Measurements from ENCODE around the gene PRUNE2. TPM values are rescaled to one million over a fixed set of nuclear protein-coding genes. Genes with fewer than 3 reads are reported as not detected.

Gene PRUNE2
- total and polyA plus RNA-seq, 2 of the 8 experiments (the other 6 are each of a cell fraction or from before 2014, with no cell fraction given): 5.5 to 13.3 TPM

GRCh38 chr9:76720245-76720644 is 185.7 kb downstream of the PRUNE2 start:
- H3K14ac ChIP-seq (ENCODE audit: insufficient read length): no peak overlapping the region
- no peaks in the 10 kb centered on the region for H3K23me2 ChIP-seq (ENCODE audit: low read depth, low read length)
- H3K56ac ChIP-seq (replicated peaks; ENCODE audit: insufficient read length, low read depth, low read length): no peak overlapping the region
- DNase-seq (ENCODE audit: low read depth in 1 of 2, low spot score in 2 of 2) (no peak), FAIRE-seq (no peak)
- no peaks in the 10 kb centered on the region for H3K36me3 ChIP-seq (ENCODE audit: control insufficient read depth in 2 of 4, insufficient read depth in 4 of 4, low read length in 3 of 4)
- H3K4me1 ChIP-seq (replicated peaks in 1 of 4; ENCODE audit: control insufficient read depth in 3 of 4, insufficient read depth in 4 of 4, low read length in 3 of 4): no peaks in the 10 kb centered on the region
- H4K5ac ChIP-seq (ENCODE audit: insufficient read length, low read depth, low read length): no peak overlapping the region
- no peak overlapping the region for H3K4me3 ChIP-seq (ENCODE audit: extremely low read depth in 1 of 4, insufficient read depth in 2 of 4, low read depth in 3 of 4, low read length in 4 of 4)
- 86% methylated on average over 3 of the region's 3 CpGs; no CpG with 5 or more reads in 1 of the 2 experiments for WGBS, 2 experiments (ENCODE audit: extremely low coverage in 1 of 2, insufficient coverage in 1 of 2, insufficient read length in 1 of 2, insufficient replicate concordance in 2 of 2, low coverage in 1 of 2, low lambda C conversion rate in 2 of 2, missing lambda C conversion rate in 1 of 2)
- no peak overlapping the region for H2BK5ac ChIP-seq (ENCODE audit: low read depth, low read length)
- H3K79me1 ChIP-seq (ENCODE audit: low read depth, low read length): no peaks in the 10 kb centered on the region
- H3K27ac ChIP-seq (ENCODE audit: low read depth, low read length): no peak overlapping the region
- H3K9me3 ChIP-seq (ENCODE audit: insufficient read depth in 2 of 2, low read depth in 1 of 2, low read length in 1 of 2): no peaks in the 10 kb centered on the region
- no peak overlapping the region for H3K4ac ChIP-seq (replicated peaks; ENCODE audit: insufficient read length, low read depth, low read length)
- no peak overlapping the region for H3K4me2 ChIP-seq (ENCODE audit: insufficient read depth in 1 of 2, low read depth in 2 of 2, low read length in 2 of 2)
- H3K9ac ChIP-seq (replicated peaks in 1 of 4; ENCODE audit: extremely low read depth in 1 of 4, low read depth in 3 of 4, low read length in 3 of 4): no peak overlapping the region
- no peak overlapping the region for H2BK20ac ChIP-seq (ENCODE audit: low read length)
- H2BK12ac ChIP-seq (ENCODE audit: low read depth, low read length): no peak overlapping the region
- no peak overlapping the region for H4K8ac ChIP-seq (ENCODE audit: extremely low read depth, insufficient read depth, low read length)
- no peak overlapping the region for H3K23ac ChIP-seq (ENCODE audit: insufficient read length)
- no peaks in the 10 kb centered on the region for H3K79me2 ChIP-seq (ENCODE audit: control insufficient read depth in 1 of 2, insufficient read depth in 2 of 2, low read length in 2 of 2)
- ChIA-PET POLR2A (ENCODE audit: partially characterized antibody) (interaction anchor here (0.6 kb wide), 1 partner anchor 126 kb away, joined by 3 read pairs; no protein-coding TSS in a partner anchor), CTCF (ENCODE audit: partially characterized antibody) (interaction anchor here (0.9 to 1.6 kb wide), 2 partner anchors 30 to 280 kb away, joined by 4 to 5 read pairs; no protein-coding TSS in a partner anchor)
- no peak overlapping the region for H2AFZ ChIP-seq (ENCODE audit: low read length)
- no peak overlapping the region for H2BK15ac ChIP-seq (ENCODE audit: low read length)
- no peak overlapping the region for H2AK5ac ChIP-seq (ENCODE audit: low read depth, low read length)
- H2BK120ac ChIP-seq (replicated peaks; ENCODE audit: low read depth, low read length): no peak overlapping the region
- H4K91ac ChIP-seq (replicated peaks; ENCODE audit: insufficient read length, low read length): no peak overlapping the region
- no peaks in the 10 kb centered on the region for H4K20me1 ChIP-seq (replicated peaks in 1 of 2; ENCODE audit: control insufficient read depth in 1 of 2, insufficient read depth in 2 of 2, low read length in 2 of 2)
- no peak overlapping the region for H3K18ac ChIP-seq (ENCODE audit: extremely low read depth, low read length)
- no peaks in the 10 kb centered on the region for H3K27me3 ChIP-seq (replicated peaks in 1 of 4; ENCODE audit: control insufficient read depth in 3 of 4, extremely low read depth in 1 of 4, insufficient read depth in 3 of 4, low read length in 3 of 4)
- no peak for TF ChIP-seq SIX5 (IDR thresholded peaks at IDR 0.05; ENCODE audit: low read depth, low read length)
- TF ChIP-seq POU5F1 (IDR thresholded peaks at IDR 0.05; ENCODE audit: low read depth, low read length): no peak
- TF ChIP-seq RXRA (IDR thresholded peaks at IDR 0.05; ENCODE audit: insufficient read depth, low read depth, low read length): no peak
- TF ChIP-seq TBP (IDR thresholded peaks at IDR 0.05; ENCODE audit: low read depth, low read length): no peak
- no peak for TF ChIP-seq RNF2 (IDR thresholded peaks at IDR 0.05; ENCODE audit: borderline replicate concordance, low read depth, low read length, missing control alignments, poor library complexity, severe bottlenecking)
- TF ChIP-seq, protein P1, sequence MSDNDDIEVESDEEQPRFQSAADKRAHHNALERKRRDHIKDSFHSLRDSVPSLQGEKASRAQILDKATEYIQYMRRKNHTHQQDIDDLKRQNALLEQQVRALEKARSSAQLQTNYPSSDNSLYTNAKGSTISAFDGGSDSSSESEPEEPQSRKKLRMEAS (IDR thresholded peaks at IDR 0.05): no peak
- no peak for TF ChIP-seq HDAC6 (IDR thresholded peaks at IDR 0.05; ENCODE audit: low read depth, low read length)
- no peak for TF ChIP-seq SP1 (IDR thresholded peaks at IDR 0.05; ENCODE audit: low read depth, low read length)
- no peak for TF ChIP-seq SIN3A (conservative IDR thresholded peaks at IDR 0.05 in 1 of 2, IDR thresholded peaks at IDR 0.05 in 1 of 2; ENCODE audit: low read depth in 1 of 2, low read length in 2 of 2)
- no peak for TF ChIP-seq KDM5A (IDR thresholded peaks at IDR 0.05; ENCODE audit: low read length)
- no peak for TF ChIP-seq EGR1 (IDR thresholded peaks at IDR 0.05; ENCODE audit: borderline replicate concordance, low read depth, low read length)
- TF ChIP-seq CEBPB (IDR thresholded peaks at IDR 0.05; ENCODE audit: low read depth, low read length): no peak
- TF ChIP-seq YY1 (IDR thresholded peaks at IDR 0.05; ENCODE audit: low read depth, low read length): no peak
- TF ChIP-seq CTBP2 (IDR thresholded peaks at IDR 0.05; ENCODE audit: borderline replicate concordance, insufficient read depth, insufficient read length, low read length): no peak

Measured in H1 (cell line).